HFF-Myc (cell line): ENCODE results near the gene NR1D2.
"Not testable (repeated sequence)": the region's sequence is repeated elsewhere in the genome, so short reads cannot be mapped to it uniquely, and the experiment has no call there.

ENCODE experiments used
- DNase-seq: peaks from one replicate; pipeline ENCODE4 v3.0.0-alpha.2; 2011; ENCODE audit warnings: low read depth; ENCODE audit errors: extremely low read depth
- H3K4me3 ChIP-seq: replicated peaks from 2 replicates; pipeline ENCODE4 v1.5.1; 2011; ENCODE audit warnings: low read depth, mild to moderate bottlenecking, control low read depth, low read length
- CTCF ChIP-seq: IDR thresholded peaks from 2 replicates; pipeline ENCODE4 v1.5.1; 2012; ENCODE audit warnings: mild to moderate bottlenecking, low read depth, low read length, control low read depth; ENCODE audit errors: missing control alignments

The NR1D2 gene

GRCh38 chr3:24002129-24002528, 57.0 kb downstream of the NR1D2 start:
- no peak overlapping the region for H3K4me3 ChIP-seq
- no peak for TF ChIP-seq CTCF
- DNase-seq, result no peak

DNA sequence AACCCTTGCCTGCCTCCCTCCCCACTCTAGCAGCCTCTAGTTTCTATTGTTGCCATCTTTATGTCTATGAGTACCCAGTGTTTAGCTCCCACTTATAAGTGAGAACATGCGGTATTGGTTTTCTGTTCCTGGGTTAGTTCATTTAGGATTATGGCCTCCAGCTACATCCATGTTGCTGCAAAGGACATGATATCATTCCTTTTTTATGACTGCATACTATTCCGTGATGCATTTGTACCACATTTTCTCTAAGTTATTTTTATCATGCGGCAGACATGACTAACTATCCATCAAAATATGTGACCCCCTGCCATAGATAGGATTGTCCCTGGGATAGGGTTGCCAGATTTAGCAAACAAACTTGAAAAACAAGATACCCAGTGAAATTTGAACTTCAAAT, 58.4 kb downstream of the NR1D2 start:
- TF ChIP-seq CTCF, result no peak

DNA sequence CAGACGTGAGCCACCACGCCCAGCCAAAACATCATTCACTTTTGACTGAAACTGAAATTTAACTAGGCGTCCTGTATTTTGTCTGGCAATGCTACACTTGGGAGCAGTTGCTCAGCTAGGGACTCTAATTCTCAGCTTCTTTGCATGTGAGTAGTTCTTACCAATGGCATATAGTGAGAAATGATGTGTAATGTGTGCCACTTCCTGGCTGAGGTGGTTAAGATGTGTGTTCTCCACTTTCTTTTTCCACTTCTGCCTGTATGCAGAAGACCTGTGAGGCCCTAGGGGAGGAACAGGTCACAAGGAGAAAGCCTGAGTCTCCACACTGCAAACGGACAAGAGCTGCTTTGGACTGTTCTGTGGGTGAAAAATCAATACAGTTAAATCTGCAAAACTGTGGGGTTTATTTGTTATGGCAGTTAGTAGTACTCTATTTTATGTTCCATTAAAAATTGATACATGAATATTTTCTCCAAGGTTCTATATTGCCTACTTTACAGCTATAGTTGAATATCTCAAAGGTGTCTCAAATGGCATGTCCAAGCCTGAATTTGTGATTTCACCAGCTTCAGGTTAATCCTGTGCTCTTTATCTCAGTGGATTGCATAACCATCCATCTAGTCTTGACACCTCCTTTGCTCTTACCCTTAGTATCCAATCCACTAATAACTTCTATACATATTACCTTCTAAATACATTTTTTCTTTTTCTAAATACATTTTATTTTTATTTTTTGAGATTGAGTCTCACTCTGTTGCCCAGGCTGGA, 59.3 kb downstream of the NR1D2 start:
- no peak for DNase-seq
- no peak overlapping the region for H3K4me3 ChIP-seq
- no peak for TF ChIP-seq CTCF

More for the DNA sequence above, 58.4 kb downstream of the NR1D2 start:
- DNase-seq, result no peak
- no peak overlapping the region for H3K4me3 ChIP-seq

- no peak for DNase-seq
- no peak overlapping the region for H3K4me3 ChIP-seq
- TF ChIP-seq CTCF, result no peak
These were observed 60.6 kb downstream of the NR1D2 start for GRCh38 chr3:24005669-24006068.

DNA sequence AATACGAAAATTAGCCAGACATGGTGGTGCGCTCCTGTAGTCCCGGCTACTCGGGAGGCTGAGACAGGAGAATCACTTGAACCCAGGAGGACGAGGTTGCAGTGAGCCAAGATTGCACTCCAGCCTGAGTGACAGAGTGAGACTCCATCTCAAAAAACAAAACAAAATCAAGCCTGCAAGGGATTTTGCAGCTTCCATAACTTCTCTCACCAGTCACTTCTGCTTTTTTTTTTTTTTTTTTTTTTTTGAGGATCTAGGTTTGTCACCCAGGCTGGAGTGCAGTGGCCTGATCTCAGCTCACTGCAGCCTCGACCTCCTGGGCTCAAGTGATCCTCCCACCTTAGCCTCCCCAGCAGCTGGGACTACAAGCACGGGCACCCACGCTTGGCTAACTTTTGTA, 65.7 kb downstream of the NR1D2 start:
- H3K4me3 ChIP-seq, DNase-seq: not testable (repeated sequence)

DNA sequence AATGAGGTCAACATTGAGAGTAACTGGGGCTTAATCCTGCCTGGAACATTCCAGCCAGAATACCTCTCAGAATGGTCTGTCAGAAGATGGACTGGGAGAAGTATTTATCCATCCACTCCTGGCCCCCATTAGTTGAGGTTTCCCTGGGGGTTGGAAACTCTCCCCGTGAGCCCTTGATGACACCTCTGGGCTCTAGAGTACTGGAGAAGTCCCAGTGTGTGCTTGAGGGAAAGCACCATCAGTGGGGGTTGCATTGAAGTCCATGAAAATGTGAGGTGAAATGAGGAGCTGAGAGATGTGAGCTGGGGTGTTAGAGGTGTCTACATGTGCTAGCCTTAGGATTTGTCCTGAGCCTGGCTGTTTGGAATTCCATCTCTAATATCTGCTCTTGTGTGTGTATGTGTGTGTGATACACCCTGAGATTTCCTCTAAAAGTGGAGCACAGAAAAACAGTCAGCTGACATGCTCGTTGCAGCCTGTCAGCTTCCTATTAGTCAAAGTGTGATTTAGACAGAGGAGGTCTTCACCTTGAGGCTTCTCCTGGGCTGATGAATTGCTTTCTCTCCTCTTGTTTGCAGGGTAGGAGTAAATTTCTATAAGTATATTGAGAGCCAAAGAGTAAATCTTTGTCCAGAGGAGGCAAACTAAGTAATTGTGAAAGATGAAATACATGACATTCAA, 67.6 kb downstream of the NR1D2 start:
- no peak overlapping the region for H3K4me3 ChIP-seq
- no peak for DNase-seq
- no peak for TF ChIP-seq CTCF

DNA sequence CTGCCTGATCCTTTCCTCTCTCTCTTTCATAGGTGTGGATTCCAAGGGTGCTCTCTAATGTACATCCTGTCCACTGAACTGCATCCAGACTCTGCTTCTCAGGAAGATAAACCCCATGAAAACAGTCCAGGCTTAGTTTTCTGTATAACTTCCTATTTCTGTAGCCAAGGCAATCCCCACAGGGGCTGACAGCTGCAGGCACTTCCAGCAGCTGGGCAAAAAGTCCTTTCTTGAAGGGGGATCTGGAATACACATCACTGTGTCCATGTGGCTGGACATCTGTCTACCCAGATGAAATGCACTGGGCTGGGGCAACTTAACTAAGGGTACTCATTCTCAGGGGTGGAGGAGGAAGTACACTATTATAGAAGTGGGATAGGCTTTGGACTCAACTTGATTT, 72.2 kb downstream of the NR1D2 start:
- DNase-seq, result no peak
- H3K4me3 ChIP-seq, result no peak overlapping the region
- TF ChIP-seq CTCF, result no peak
